HT1080 (cell line): ENCODE measurements around the gene SYNPR. TPM values are rescaled to one million over a fixed set of nuclear protein-coding genes. Genes with fewer than 3 reads are reported as not detected.

Source experiments
- DNase-seq: peaks from one replicate; pipeline ENCODE4 v3.0.0-alpha.2; 2015; ENCODE audit warnings: low read depth
- total RNA-seq: library from RNA; depleted of rRNA; stranded (reverse); fragments of >200 nt; shearing (Covaris generic); gene quantifications from 2 replicates; pipeline ENCODE4 v1.2.3, GENCODE V29; 2014

The SYNPR gene
- total RNA-seq, 1 experiment from 2014 or later = not detected

DNA sequence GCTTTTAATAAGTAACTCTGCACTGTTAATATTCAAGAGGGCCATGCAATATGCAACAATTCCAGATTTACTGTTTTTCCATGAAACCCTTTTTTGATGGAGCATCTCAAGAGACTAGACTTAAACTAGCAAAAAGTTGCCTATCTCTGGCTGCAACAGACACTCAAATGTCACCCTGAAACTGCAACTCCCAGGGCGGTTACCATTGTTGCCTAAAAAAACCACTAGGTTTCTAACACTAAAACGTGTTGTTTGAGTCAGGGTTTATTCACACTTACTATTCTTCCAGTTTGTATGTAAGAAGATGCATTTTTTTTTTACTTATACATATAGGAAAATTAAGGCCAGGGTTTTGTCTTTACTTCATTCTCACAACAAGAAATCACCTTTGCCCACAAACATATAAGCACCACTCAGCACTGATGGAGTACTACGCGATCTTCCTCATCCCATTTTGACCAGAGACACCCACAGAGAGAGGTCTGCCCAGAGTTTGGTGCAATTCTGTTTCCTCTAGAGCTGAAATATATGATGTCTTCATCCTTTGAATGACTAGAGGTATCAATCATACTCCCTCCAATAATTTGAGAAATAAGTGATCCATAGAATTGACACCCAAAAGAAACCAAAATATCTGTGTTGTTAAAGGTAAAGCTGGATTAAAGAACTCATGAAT, 250.4 kb downstream of the SYNPR start:
- DNase-seq = no peak

DNA sequence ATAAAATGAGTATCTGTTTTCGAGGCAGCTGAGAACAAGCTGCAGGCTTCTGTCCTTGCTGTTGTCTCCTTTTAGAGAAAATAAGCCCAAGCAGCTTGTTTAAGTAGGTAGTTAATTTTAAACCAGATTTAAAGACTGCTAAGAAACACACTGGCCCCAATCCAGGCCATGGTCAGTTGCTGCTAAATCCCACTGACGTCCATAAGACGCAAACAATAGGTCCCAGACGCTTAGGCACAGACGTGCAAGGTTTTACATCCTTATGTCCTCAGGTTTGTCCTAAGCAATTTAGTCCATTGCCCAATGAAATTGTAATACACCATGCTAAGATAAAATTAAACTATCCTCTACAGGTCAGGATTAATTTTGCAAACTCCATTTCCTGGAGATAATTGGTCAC, 254.4 kb downstream of the SYNPR start:
- no peak for DNase-seq

DNA sequence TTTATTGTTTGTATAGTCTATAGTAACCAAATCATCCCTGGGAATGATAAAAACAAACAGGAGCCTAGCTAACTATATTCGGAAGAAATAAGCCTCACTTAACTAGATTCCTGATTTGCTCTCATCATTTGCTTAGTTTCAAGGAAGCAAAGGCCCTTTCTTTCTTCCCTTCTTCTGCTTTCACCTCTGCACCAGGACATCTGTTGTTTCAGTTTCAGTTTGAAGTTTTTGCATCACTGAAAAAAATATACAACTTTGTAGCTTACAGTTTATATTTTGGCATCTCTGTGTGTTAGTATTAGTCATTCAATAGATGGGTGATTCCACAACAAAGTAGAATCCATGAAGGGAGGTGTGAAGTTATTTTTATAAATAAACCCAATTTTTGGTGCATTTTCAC, 260.8 kb downstream of the SYNPR start:
- no peak for DNase-seq

DNA sequence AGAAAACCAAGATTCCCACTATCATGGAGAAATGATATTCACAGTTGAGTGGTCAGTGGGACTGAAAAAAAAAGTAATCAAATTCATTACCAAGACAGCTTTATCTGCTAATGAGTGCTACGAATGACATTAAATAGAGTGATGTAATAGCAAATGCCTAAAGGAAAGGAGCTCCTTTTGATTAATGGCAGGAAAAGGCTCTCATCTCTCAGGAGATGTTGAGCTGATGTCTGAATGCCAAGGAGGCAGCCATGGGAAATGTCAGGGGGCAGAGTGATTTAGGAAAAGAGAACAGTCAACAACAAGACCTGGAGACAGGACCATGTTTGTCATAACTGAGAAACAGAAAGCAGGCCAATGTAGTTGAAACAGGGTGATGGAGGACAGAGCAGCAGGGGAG, 277.7 kb downstream of the SYNPR start:
- DNase-seq = no peak

GRCh38 chr3:63556401-63556800, 278.3 kb downstream of the SYNPR start:
- no peak for DNase-seq

DNA sequence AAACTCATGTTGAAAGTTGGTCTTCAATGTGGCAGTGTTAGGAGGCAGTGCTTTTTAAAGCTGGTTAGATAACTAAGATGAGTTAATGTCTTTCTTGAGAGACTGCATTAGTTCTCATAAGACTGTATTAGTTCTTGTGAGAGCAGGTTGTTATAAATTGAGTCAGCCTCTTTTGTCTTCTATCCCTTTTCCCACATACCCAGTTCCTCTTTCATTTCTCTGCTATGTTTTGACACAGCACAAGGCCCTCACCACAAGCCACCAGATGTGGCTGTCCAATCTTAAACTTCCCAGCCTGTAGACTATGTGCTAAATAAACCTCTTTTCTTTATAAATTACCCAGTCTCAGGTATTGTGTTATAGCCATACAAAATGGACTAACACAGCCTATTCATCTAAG, 279.8 kb downstream of the SYNPR start:
- DNase-seq = peak; percentile 2

- DNase-seq = no peak
These were observed 281.8 kb downstream of the SYNPR start for GRCh38 chr3:63559884-63560283.

DNA sequence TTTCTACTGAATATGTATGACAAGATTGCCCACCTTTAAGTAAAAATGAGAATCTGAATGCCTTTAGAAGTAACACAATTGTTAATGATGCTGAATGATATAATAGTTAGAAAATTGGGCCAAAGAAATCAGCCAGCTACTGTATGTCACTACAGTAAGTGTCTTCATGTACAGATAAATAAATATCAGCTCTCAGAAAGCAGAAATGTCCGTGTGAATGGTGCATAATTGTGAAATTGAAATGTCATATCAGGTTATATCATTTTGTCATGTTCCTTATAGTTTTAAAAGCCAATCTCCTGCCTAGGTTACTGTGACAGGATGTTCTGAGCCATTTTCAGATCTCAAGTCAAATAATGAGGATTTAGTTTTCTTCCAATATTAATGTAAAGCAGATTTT, 283.8 kb downstream of the SYNPR start:
- no peak for DNase-seq

- DNase-seq = no peak
These were observed 284.2 kb downstream of the SYNPR start for GRCh38 chr3:63562323-63562722.

GRCh38 chr3:63563572-63563971, 285.5 kb downstream of the SYNPR start:
- DNase-seq = no peak

GRCh38 chr3:63565220-63565619, 287.1 kb downstream of the SYNPR start:
- DNase-seq = no peak

- no peak for DNase-seq
These were observed 293.6 kb downstream of the SYNPR start for GRCh38 chr3:63571682-63572081.

GRCh38 chr3:63576846-63577245, 298.7 kb downstream of the SYNPR start:
- no peak for DNase-seq

- no peak for DNase-seq
These were observed 300.8 kb downstream of the SYNPR start for GRCh38 chr3:63578858-63579257.

DNA sequence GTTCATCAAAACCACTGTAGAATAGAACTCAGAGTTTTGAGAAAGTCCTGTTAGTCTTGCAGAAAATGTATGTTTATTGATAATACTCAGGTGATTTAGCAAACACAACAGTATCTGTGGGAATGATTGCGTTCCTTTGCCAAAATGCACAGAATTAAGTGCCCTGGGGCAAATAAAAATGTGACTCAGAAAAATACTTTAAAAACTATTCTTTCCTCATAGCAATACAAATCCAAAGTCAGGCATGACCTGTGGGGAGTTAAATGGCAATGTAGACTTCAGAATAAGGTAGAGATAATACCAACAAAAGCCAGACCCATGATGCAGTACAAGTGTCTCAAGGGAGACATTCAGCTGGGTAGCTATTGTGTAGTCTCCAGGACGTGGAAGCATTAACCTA, 302.0 kb downstream of the SYNPR start:
- DNase-seq = no peak

DNA sequence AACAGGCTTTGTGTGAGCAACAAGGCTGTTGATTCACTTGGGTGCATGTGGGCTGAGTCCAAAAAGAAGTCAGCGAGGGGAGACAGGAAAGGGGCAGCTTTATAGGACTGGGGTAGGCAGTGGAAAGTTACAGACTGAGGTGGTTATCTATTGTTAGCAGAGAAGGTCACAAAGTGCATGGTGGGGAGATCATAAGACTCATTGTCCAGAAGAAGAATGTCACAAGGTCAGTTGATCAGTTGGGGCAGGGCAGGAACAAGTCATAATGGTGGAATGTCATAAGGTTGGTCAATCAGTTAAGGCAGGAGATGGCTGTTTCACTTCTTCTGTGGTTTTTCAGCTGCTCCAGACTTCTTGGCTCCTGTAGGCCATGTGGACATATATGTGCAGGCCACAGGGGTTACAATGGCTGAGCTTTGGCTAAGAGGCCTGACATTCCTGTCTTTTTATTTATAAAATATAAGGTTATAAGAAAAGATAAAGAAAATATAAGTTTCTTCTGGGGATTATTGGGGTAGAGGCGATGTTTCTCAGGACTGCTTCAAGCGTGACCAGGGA, 304.9 kb downstream of the SYNPR start:
- peak; percentile 8 for DNase-seq

- DNase-seq = no peak
These were observed 306.6 kb downstream of the SYNPR start for GRCh38 chr3:63584681-63585080.

DNA sequence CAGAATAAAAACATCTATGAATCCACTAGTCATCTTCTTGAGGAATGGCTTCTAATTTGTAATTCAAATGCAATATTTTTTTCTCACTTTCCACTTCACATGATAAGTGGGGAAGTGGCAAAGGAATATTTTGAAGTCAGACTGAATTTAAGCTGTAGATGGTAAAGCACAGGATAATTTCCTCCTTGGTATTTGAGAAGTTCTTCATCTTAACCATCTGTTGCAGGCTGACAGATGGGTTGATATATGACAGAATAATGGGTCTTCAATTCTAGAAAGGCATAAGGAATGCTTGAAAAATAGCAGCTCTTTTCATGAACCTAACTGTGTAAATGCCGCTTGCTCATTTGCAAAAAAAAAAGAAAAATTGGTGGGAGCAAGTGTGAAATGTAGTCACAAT, 307.8 kb downstream of the SYNPR start:
- DNase-seq = no peak

- DNase-seq = peak; percentile 44
These were observed 310.8 kb downstream of the SYNPR start for GRCh38 chr3:63588895-63589294.

DNA sequence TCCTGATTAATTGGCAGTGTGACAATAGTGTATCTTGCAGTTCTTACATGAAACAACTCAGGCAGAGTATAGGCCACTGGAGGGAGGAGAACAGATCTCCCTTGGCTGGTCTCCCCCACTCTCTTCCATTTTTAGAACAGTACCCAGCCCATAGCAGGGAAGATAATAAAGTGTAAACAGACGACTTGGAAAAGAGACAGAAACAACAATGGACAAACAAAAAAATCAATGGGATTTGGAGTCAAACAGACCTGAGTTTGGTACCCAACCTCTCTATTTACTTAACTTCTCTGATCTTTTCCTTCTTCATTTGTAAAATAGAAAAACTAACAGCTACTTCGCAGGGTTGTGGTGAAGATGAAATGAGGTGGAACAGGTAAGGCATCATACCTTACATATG, 315.7 kb downstream of the SYNPR start:
- DNase-seq = no peak

DNA sequence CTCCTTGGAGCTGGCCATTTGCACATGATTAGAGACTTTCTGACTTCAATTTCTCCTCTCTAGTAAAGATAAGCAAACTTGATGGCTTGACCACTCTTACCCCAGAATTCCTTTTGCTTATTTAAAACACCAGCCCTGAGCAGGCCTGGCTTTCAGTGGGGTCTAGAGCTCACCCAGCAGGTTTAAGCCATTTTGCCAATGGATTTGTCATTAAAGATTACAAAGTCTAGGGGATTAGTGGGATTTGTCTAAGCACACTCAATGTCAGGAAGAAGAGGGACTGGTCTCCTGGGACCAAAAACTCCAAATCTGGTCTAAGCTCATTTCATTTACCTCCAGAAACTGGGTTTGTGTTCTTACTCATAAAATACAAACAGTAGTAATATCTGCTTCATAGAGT, 317.1 kb downstream of the SYNPR start:
- DNase-seq = no peak

DNA sequence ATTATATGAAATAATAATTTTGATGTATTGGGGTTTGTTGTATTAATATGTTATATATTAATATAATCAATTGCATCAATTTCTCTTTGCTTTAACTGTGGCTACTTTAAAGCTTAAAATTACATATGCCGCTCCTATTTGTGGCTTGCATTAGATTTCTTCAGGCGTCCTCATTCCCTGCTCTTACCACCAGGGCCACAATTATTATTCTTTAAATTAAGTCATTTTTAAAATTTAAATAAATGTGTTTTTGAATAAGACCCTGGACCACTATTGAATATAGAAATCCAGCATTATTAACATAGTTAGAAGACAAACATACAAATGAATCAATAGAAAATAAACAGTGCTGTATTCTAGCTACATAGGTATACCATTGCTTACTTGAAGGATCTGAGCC, 318.9 kb downstream of the SYNPR start:
- no peak for DNase-seq

GRCh38 chr3:63607716-63608115, 329.6 kb downstream of the SYNPR start:
- no peak for DNase-seq

GRCh38 chr3:63609408-63609807, 331.3 kb downstream of the SYNPR start:
- DNase-seq = no peak
